GM12892 (cell line): ENCODE measurements around the gene KNTC1.

Experiments
- POLR2A ChIP-seq: IDR thresholded peaks from 2 replicates; pipeline ENCODE4 v1.6.1; 2011; ENCODE audit warnings: low read depth, low read length, control low read depth
- TAF1 ChIP-seq: IDR thresholded peaks from 2 replicates; pipeline ENCODE4 v1.6.1; 2011; ENCODE audit warnings: low read depth, mild to moderate bottlenecking, control low read depth, low read length, borderline replicate concordance

DNA sequence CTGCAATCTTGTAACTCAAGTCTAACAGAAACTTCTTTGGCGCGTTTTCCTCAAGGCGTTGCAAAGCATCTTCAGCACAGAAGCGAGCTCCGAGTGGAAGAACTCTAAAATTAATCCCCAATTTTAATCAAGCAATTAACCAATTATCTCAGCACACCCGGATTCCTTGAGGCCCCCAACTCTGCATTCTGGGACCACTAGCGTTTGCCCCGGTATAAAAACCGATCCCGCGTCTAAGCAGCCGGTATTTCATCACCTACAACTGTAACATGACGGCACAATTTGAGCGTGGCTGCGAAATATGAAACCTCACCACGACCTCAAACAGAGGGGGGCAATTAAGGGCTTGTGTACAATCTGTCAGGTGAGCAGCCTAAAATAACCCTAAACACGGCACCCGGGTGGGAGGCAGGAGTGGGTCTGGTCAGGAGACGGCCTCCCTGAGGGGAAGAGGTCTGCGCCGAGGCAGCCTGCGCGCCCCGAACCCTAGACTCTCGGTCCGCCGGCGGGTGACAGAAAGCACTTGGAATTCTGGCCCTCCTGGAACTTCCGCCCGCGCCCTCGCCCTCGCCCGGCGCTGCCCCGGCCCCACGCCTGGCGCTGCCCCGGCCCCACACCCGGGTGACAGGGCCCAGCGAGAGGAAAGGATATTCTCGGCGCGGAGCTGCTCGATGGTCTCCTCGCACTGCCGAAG, 26.9 kb upstream of the KNTC1 start:
- TF ChIP-seq TAF1 (0 out of 2 replicates have a peak, but pooled peaks have one; percentile 25), POLR2A (no peak)
